GM18870 (cell line): ENCODE measurements around the gene PSMC1.

Experiments used
- ATAC-seq: cut with Tn5 transposase; IDR thresholded peaks from one replicate; pipeline ENCODE4 v1.9.1; 2021; ENCODE audit warnings: moderate library complexity; ENCODE audit not compliant: unreplicated experiment

Gene PSMC1

GRCh38 chr14:90301122-90301521 is 44.8 kb downstream of the PSMC1 start:
- ATAC-seq: no peak

GRCh38 chr14:90301668-90302090 is 45.3 kb downstream of the PSMC1 start:
- ATAC-seq: no peak

GRCh38 chr14:90302529-90303303 is 46.4 kb downstream of the PSMC1 start:
- ATAC-seq: no peak

- ATAC-seq: no peak
These were observed 47.1 kb downstream of the PSMC1 start for GRCh38 chr14:90303473-90303872.

GRCh38 chr14:90304502-90304901 is 48.1 kb downstream of the PSMC1 start:
- no peak for ATAC-seq

GRCh38 chr14:90305176-90305601 is 48.8 kb downstream of the PSMC1 start:
- no peak for ATAC-seq

- ATAC-seq: no peak
These were observed 52.2 kb downstream of the PSMC1 start for GRCh38 chr14:90308561-90308960.

- ATAC-seq: no peak
These were observed 60.9 kb downstream of the PSMC1 start for GRCh38 chr14:90317286-90317685.

GRCh38 chr14:90318016-90318415 is 61.7 kb downstream of the PSMC1 start:
- no peak for ATAC-seq

- no peak for ATAC-seq
These were observed 62.8 kb downstream of the PSMC1 start for GRCh38 chr14:90319173-90319572.

GRCh38 chr14:90319634-90320541 is 63.5 kb downstream of the PSMC1 start:
- no peak for ATAC-seq

GRCh38 chr14:90321891-90322290 is 65.5 kb downstream of the PSMC1 start:
- no peak for ATAC-seq
